Measurements from ENCODE around the gene SIN3B. TPM values are rescaled to one million over a fixed set of nuclear protein-coding genes. Genes with fewer than 3 reads are reported as not detected.

The SIN3B gene
- total and polyA plus RNA-seq, 9 of the 15 experiments (the other 6 are each of a cell fraction or from before 2014, with no cell fraction given) = 0.51 to 34.2 (median 14.3) TPM

- TF ChIP-seq DEAF1 (CRISPR knock-in tag; IDR thresholded peaks at IDR 0.05) = no peak
- TF ChIP-seq SPI1 (IDR thresholded peaks at IDR 0.05; ENCODE audit: borderline replicate concordance, low read depth, low read length) = peak; percentile 33; the same call in 1 of the 2 replicates
- no peak for TF ChIP-seq ILK (tag; IDR thresholded peaks at IDR 0.05; ENCODE audit: borderline replicate concordance, low read depth)
- no peak for TF ChIP-seq ZNF436 (CRISPR knock-in tag; IDR thresholded peaks at IDR 0.05)
- TF ChIP-seq SRF (CRISPR knock-in tag; IDR thresholded peaks at IDR 0.05) = no peak
- peak; percentile 62 for TF ChIP-seq VEZF1 (CRISPR knock-in tag; IDR thresholded peaks at IDR 0.05)
- no peak for TF ChIP-seq XRCC3 (IDR thresholded peaks at IDR 0.05)
- TF ChIP-seq SFPQ (IDR thresholded peaks at IDR 0.05; ENCODE audit: low read depth, low read length) = no peak
- no peak for TF ChIP-seq MXI1 (IDR thresholded peaks at IDR 0.05; ENCODE audit: low read depth, low read length)
- TF ChIP-seq ZKSCAN8 (CRISPR knock-in tag; IDR thresholded peaks at IDR 0.05) = peak; percentile 74; the same call in 1 of the 2 replicates
- TF ChIP-seq PHB (CRISPR knock-in tag; IDR thresholded peaks at IDR 0.05) = no peak
- no peak for TF ChIP-seq ZNF146 (CRISPR knock-in tag; IDR thresholded peaks at IDR 0.05; ENCODE audit: unreplicated experiment)
Measured at GRCh38 chr19:16887353-16888265, 58.4 kb downstream of the SIN3B start (continued).
